Cardiac muscle cell (in vitro differentiated cells and primary cell): ENCODE data around the gene ATP6V0D1. TPM values are rescaled to one million over a fixed set of nuclear protein-coding genes. Genes with fewer than 3 reads are reported as not detected.

Experiments
- DNase-seq, 2 donors: peaks; one replicate each; pipeline versions ENCODE4 v3.0.0 to v3.0.0-alpha.2; 2010 to 2017; ENCODE audit warnings: low read depth in 1 of 2, low spot score in 1 of 2
- H3K27ac ChIP-seq: fragments of 200-600 bp; sonication (generic); 2 replicates; pipeline ENCODE4 v1.5.1; 2016
- H3K27me3 ChIP-seq: fragments of 200-600 bp; sonication (generic); 2 replicates; pipeline ENCODE4 v1.6.0; 2016; ENCODE audit warnings: control low read depth
- H3K36me3 ChIP-seq: fragments of 200-600 bp; sonication (generic); 2 replicates; pipeline ENCODE4 v1.5.1; 2016; ENCODE audit warnings: control low read depth
- H3K4me1 ChIP-seq: fragments of 200-600 bp; sonication (generic); 2 replicates; pipeline ENCODE4 v1.8.1; 2017; ENCODE audit warnings: low read depth, mild to moderate bottlenecking, mixed run types
- H3K4me3 ChIP-seq: fragments of 200-600 bp; sonication (generic); 2 replicates; pipeline ENCODE4 v1.5.1; 2016; ENCODE audit warnings: mild to moderate bottlenecking
- H3K9me3 ChIP-seq: fragments of 200-600 bp; sonication (generic); 2 replicates; pipeline ENCODE4 v1.5.1; 2017; ENCODE audit warnings: low read depth, mild to moderate bottlenecking, control low read depth
- polyA plus RNA-seq: library from polyadenylated mRNA; unstranded; fragments of >200 nt; fragmentation: Nextera tagmentation; extraction: Ambion mirVana; gene quantifications from 2 replicates; pipeline ENCODE4 v1.2.1, GENCODE V29; 2016
- total RNA-seq: library from RNA; depleted of rRNA; stranded (reverse); fragments of >200 nt; gene quantifications from 2 replicates; pipeline ENCODE4 v1.2.3, GENCODE V29; 2016
- TF ChIP-seq, protein P1 (sequence below): IDR thresholded peaks from 2 replicates; pipeline ENCODE4 v1.5.1; 2012; ENCODE audit warnings: low read depth, mild to moderate bottlenecking, low read length

The ATP6V0D1 gene
- total RNA-seq (74.5 and 140 TPM in 2 replicates), polyA plus RNA-seq (139 and 203 TPM in 2 replicates)

DNA sequence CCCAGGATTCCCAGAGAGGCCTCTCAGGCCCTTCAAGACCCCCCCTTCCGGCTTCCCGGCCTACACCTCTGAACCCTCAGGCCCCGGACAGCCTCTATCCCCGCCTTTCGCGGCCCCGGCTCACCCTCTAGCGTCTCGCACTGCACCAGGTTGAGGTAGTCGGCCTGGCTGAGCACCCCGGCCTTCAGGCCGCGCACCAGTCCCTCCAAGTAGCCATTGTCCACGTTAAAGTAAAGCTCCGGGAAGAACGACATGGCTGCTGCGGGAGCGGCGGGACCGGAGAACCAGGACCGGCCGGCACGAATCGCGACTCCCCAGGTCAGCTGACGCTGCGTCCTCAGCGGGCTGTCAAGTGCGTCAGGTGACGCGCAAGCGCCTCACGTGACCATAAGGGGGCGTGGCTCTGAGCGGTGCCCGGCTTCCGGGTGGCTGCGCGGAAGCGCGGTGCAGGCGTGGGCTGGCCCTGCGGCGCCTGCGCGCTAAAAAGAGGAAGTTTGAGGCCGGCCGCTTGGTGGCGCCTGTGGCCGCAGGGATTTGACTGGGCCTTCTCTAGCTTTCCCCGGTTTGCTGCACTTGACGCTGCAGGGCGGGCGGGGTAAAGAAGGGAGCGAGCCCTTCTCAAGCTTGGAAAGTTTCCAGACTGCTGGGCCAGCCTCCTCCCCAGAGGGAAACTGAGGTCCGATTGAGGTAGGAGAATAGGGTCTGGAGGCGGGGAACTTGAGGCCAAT lies at the start of gene ATP6V0D1:
Gene ATP6V0D1, minus strand, starts transcription at position 325 of the 728 bp plus-strand sequence. Its CDS starts 71 bp downstream, at position 254.
- peak; percentile 98 to 99 for DNase-seq
- no peaks in the 10 kb centered on the region for H3K27me3 ChIP-seq
- no peaks in the 10 kb centered on the region for H3K36me3 ChIP-seq
- H3K9me3 ChIP-seq: no peaks in the 10 kb centered on the region
- TF ChIP-seq, protein P1, sequence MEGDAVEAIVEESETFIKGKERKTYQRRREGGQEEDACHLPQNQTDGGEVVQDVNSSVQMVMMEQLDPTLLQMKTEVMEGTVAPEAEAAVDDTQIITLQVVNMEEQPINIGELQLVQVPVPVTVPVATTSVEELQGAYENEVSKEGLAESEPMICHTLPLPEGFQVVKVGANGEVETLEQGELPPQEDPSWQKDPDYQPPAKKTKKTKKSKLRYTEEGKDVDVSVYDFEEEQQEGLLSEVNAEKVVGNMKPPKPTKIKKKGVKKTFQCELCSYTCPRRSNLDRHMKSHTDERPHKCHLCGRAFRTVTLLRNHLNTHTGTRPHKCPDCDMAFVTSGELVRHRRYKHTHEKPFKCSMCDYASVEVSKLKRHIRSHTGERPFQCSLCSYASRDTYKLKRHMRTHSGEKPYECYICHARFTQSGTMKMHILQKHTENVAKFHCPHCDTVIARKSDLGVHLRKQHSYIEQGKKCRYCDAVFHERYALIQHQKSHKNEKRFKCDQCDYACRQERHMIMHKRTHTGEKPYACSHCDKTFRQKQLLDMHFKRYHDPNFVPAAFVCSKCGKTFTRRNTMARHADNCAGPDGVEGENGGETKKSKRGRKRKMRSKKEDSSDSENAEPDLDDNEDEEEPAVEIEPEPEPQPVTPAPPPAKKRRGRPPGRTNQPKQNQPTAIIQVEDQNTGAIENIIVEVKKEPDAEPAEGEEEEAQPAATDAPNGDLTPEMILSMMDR: peak; percentile 88
- peak within 1 kb of the TSS; percentile 70 for H3K4me3 ChIP-seq
- H3K27ac ChIP-seq: peak within 1 kb of the TSS; percentile 96
- peaks cover 15% of the 10 kb centered on the region for H3K4me1 ChIP-seq

DNA sequence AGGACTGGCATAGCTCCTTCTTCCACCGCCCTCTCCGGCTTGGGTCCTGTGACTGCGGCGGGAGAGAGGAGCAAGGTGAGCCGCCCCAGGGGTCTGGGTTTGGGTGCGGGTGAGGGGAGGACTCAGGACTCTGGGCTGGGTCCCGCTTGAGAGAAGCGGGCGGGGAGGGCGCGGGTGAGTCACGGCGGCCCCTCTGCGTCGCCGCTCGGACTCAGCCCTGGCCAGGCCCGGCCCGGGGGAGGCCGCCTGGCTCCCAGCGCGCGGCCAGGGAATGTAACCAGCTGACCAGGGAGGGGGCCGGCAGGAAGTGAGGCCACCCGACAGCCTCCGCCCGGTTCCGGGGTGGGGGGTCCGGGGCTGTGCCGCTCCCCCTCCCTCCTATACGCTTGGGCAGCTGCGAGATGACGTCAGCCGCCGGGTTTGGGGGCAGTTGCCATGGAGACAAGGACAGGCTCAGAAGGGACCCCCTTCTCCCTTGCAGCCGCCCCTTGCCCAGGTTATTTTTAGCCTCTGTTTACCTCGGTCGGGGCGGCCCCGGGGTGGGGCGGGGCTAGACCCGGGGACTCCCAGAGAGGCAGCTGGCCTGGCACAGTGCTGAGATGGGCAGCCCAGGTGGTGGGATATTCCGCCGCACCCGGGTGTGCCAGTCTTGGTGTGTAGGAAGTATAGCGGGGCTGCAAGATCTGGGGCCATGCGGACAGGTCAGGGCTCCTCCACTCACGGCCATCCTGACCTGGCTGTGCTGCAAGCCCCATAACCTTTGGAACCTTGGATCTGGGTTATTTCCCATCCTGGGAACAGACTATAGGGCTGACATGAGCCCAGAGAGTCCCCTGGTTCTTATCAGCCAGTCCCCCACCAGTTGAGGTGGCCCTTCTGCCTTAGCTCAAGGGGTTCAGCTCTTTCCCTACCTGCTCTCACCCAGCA lies 49.3 kb upstream of the ATP6V0D1 start:
- Histone ChIP-seq H3K27me3 (peaks cover 40% of the 10 kb centered on the region), H3K4me3 (peak overlapping the region; percentile 77), H3K36me3 (no peaks in the 10 kb centered on the region), H3K4me1 (peaks cover 13% of the 10 kb centered on the region), H3K27ac (no peak overlapping the region), H3K9me3 (no peaks in the 10 kb centered on the region)
- DNase-seq: peak; percentile 59 to 85
- TF ChIP-seq, protein P1: no peak

DNA sequence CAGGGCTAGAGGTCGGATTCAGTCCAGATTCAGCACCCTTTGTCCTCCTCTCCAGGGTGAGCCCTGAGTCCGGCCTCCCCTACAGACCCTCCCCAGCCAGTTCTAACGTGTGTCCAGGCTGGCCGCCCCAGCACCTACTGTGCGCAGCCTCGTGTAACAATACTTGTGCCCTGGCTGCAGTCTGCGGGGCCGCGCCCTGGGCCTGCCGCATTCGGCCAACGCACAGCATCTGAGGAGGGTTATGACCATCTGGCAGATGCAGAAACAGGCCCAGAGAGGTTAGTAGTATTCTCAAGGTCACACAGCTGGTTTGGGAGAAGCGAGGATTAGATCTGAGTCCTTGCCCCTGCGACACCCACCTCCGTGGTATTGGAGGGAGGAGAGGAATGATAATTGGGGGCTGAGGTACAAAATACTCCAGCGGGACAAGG lies 48.6 kb upstream of the ATP6V0D1 start:
- TF ChIP-seq, protein P1: no peak
- Histone ChIP-seq H3K4me1 (peaks cover 13% of the 10 kb centered on the region), H3K9me3 (no peaks in the 10 kb centered on the region), H3K36me3 (no peaks in the 10 kb centered on the region), H3K27ac (no peak overlapping the region), H3K27me3 (peaks cover 41% of the 10 kb centered on the region), H3K4me3 (peak overlapping the region; percentile 77)
- DNase-seq: peak in 1 of 2 donors; percentile 31

DNA sequence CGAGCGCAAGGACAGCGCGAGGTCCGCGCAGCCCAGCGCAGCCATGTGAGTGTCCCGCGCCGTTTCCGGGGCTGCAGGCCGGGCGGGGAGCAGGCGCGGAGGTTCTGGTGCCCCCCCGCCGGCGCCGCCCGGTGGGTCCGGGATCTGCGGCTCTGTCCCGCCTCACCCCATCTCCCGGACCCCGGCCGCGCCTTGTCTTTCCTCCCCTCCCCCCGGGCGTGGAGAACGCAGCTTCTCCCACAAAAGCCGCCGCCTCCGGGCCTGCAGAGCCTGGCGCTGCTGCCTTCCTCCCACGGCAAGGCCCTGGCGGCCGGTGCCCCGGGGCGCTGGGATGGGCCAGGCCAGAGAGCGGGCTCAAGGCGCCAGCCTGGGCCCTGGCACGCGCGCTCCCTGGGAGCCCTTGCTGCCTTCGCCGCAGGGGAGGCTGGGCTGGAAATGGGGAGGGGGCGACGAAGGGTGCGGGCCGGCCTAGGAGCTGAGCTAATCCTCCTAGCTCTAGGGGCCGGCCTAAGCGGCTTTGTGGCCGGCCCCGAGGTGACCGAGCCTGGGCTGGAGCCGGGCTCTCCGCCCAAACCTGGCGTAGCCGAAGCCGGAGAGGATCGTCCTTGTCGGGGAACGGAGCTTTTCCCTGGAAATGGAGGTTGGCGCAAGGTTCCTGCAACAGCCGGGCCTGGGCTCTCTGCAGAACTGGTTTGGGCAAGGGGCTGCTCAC lies 48.1 kb upstream of the ATP6V0D1 start:
- TF ChIP-seq, protein P1: no peak
- Histone ChIP-seq H3K27me3 (peaks cover 41% of the 10 kb centered on the region), H3K27ac (peak overlapping the region; percentile 51)

More for the DNA sequence above, 48.1 kb upstream of the ATP6V0D1 start:
- Histone ChIP-seq H3K4me1 (peaks cover 13% of the 10 kb centered on the region), H3K9me3 (no peaks in the 10 kb centered on the region), H3K36me3 (no peaks in the 10 kb centered on the region), H3K4me3 (peak overlapping the region; percentile 77)
- peak; percentile 37 to 50 for DNase-seq
